HepG2 (cell line): ENCODE measurements around the gene NGRN. TPM values are rescaled to one million over a fixed set of nuclear protein-coding genes. Genes with fewer than 3 reads are reported as not detected.

Experiments
- ATAC-seq: fragments of 200-7000 bp; cut with Tn5 transposase; 3 replicates; pipeline ENCODE4 v1.9.1; 2020; ENCODE audit warnings: mild to moderate bottlenecking, moderate library complexity
- Bru-seq: library from RNA; stranded (reverse); fragments of 400-500 nt; gene quantifications from one replicate; lab custom pipeline; 2021; lab: Mats Ljungman, UMichigan
- BruChase-seq, 2 experiments: library from RNA; stranded (reverse); fragments of 400-500 nt; gene quantifications; one replicate each; lab custom pipeline; 2021; lab: Mats Ljungman, UMichigan
- BruUV-seq: library from RNA; stranded (reverse); fragments of 400-500 nt; replicated peaks from 2 replicates; lab custom pipeline; 2021; lab: Mats Ljungman, UMichigan
- CTCF ChIA-PET: fragments of 300-600 bp; formaldehyde crosslinking; extraction: SDS; loops from one replicate; lab custom pipeline; 2021; ENCODE audit warnings: low total read pairs, inconsistent platforms, low intra/inter-chr PET ratio; lab: Yijun Ruan, JAX
- POLR2A ChIA-PET: fragments of 350-600 bp; sonication (Branson Sonifier 250); formaldehyde crosslinking; loops from one replicate; lab custom pipeline; 2020; ENCODE audit warnings: antibody characterized with exemption, inconsistent platforms; lab: Yijun Ruan, JAX
- DNase-seq: peaks from one replicate; pipeline ENCODE4 v3.0.0-alpha.2; 2015; ENCODE audit warnings: low spot score
- FAIRE-seq: peaks from 3 replicates; lab custom pipeline; 2011; peaks lifted over from hg19 to GRCh38; lab: Jason Lieb, UNC
- H2AFZ ChIP-seq: one replicate; pipeline ENCODE4 v1.6.1; 2011; ENCODE audit warnings: low read length, inconsistent platforms
- H3K27ac ChIP-seq: fragments of 300-600 bp; 3 replicates; pipeline ENCODE4 v1.8.0; 2011; ENCODE audit warnings: mixed run types, mild to moderate bottlenecking, mixed read lengths, low read length, inconsistent platforms; ENCODE audit not compliant: insufficient read depth; ENCODE audit errors: extremely low read length
- H3K27me3 ChIP-seq, 2 experiments: fragments of 200-600 bp in 1 of 2; 2 replicates in 1 of 2; 3 replicates in 1 of 2; pipeline versions ENCODE4 v1.6.0 to v1.8.0; 2011; ENCODE audit warnings: low read length in 2 of 2, mild to moderate bottlenecking in 2 of 2, moderate library complexity in 2 of 2, inconsistent platforms in 1 of 2; ENCODE audit not compliant: insufficient read depth in 2 of 2, control insufficient read depth in 1 of 2
- H3K36me3 ChIP-seq, 2 experiments: fragments of 200-600 bp in 1 of 2; replicated peaks in 1 of 2; 2 replicates in 1 of 2; 3 replicates in 1 of 2; pipeline versions ENCODE4 v1.5.1 to v1.8.0; 2011; ENCODE audit warnings: low read length in 2 of 2, inconsistent platforms in 1 of 2; ENCODE audit not compliant: insufficient read depth in 2 of 2, control insufficient read depth in 1 of 2
- H3K4me1 ChIP-seq: 2 replicates; pipeline ENCODE4 v1.5.1; 2012; ENCODE audit warnings: low read length, inconsistent platforms; ENCODE audit not compliant: insufficient read depth
- H3K4me2 ChIP-seq: 2 replicates; pipeline ENCODE4 v1.6.0; 2011; ENCODE audit warnings: low read depth, low read length, inconsistent platforms
- H3K4me3 ChIP-seq, 3 experiments: fragments of 200-600 bp in 1 of 3; sonication (generic), shearing (Covaris generic) in 1 of 3; replicated peaks in 1 of 3; 2 replicates each; pipeline ENCODE4 v1.5.1; 2011 to 2016; ENCODE audit warnings: low read length in 3 of 3, inconsistent platforms in 2 of 3, low read depth in 2 of 3, mild to moderate bottlenecking in 2 of 3, control low read depth in 1 of 3, mixed read lengths in 1 of 3; ENCODE audit not compliant: insufficient read depth in 1 of 3
- H3K79me2 ChIP-seq: one replicate; pipeline ENCODE4 v1.6.1; 2011; ENCODE audit warnings: low read length, inconsistent platforms; ENCODE audit not compliant: insufficient read depth
- H3K9ac ChIP-seq: 2 replicates; pipeline ENCODE4 v1.6.0; 2011; ENCODE audit warnings: mild to moderate bottlenecking, low read depth, low read length, inconsistent platforms; ENCODE audit not compliant: insufficient read depth
- H3K9me3 ChIP-seq: 2 replicates; pipeline ENCODE4 v1.5.1; 2012; ENCODE audit warnings: mild to moderate bottlenecking, low read length
- H4K20me1 ChIP-seq: 2 replicates; pipeline ENCODE4 v1.6.0; 2011; ENCODE audit warnings: inconsistent platforms, mild to moderate bottlenecking, low read length, moderate library complexity; ENCODE audit not compliant: insufficient read depth
- IRX3 ChIP-seq: sonication (generic); formaldehyde crosslinking; IDR thresholded peaks from 2 replicates; pipeline ENCODE4 v1.8.1; 2023; ENCODE audit warnings: mild to moderate bottlenecking, low read depth, missing genetic modification reagents, borderline replicate concordance
- MLXIP ChIP-seq: sonication (generic); formaldehyde crosslinking; IDR thresholded peaks from 2 replicates; pipeline ENCODE4 v1.9.0; 2021; ENCODE audit warnings: missing genetic modification reagents, borderline replicate concordance
- SALL1 ChIP-seq: sonication (generic); formaldehyde crosslinking; IDR thresholded peaks from 2 replicates; pipeline ENCODE4 v1.8.0; 2022; ENCODE audit warnings: mild to moderate bottlenecking, missing genetic modification reagents
- ZBTB1 ChIP-seq: sonication (generic); formaldehyde crosslinking; IDR thresholded peaks from 2 replicates; pipeline ENCODE4 v1.4.0; 2020; ENCODE audit warnings: missing genetic modification reagents, borderline replicate concordance
- ZNF441 ChIP-seq: sonication (generic); formaldehyde crosslinking; IDR thresholded peaks from 2 replicates; pipeline ENCODE4 v1.7.0; 2021; ENCODE audit warnings: missing genetic modification reagents, borderline replicate concordance
- ZNF510 ChIP-seq: sonication (generic); formaldehyde crosslinking; IDR thresholded peaks from 2 replicates; pipeline ENCODE4 v1.4.0; 2020; ENCODE audit warnings: low read depth, mild to moderate bottlenecking, missing genetic modification reagents
- ZNF616 ChIP-seq: sonication (generic); formaldehyde crosslinking; IDR thresholded peaks from 2 replicates; pipeline ENCODE4 v1.5.0; 2020; ENCODE audit warnings: low read depth, mild to moderate bottlenecking, missing genetic modification reagents
- WGBS: methylation state at CpG from one replicate; pipeline ENCODE4 v1.1.6; 2017; ENCODE audit warnings: low lambda C conversion rate; 5-methylcytosine and 5-hydroxymethylcytosine counted together
- in situ Hi-C: cut with HindIII; loops from 2 replicates; pipeline ENCODE4 v1.10.0; 2017; ENCODE audit warnings: low pct_unique_long_range_greater_than_20kb; ENCODE audit not compliant: extremely low pct_ligation_motif_present
- intact Hi-C: fragments of 100-400 bp; cut with micrococcal nuclease; formaldehyde crosslinking; loops from one replicate; pipeline ENCODE4 v1.10.0; 2022; ENCODE audit not compliant: unreplicated experiment
- long read RNA-seq, 2 experiments: library from RNA in 1 of 2; library from polyadenylated mRNA in 1 of 2; stranded (forward) in 1 of 2; unstranded in 1 of 2; transcript quantifications; one replicate each; pipeline ENCODE4 v2.0.0, GENCODE V29; 2019 to 2022
- polyA minus RNA-seq, 3 experiments: library from RNA; depleted of rRNA, polyadenylated mRNA; stranded (reverse); fragments of >200 nt; gene quantifications; 2 replicates each; pipeline ENCODE4 v1.2.3, GENCODE V29; 2011; ENCODE audit warnings: low replicate concordance in 1 of 3
- polyA plus RNA-seq, 8 experiments: library from polyadenylated mRNA; depleted of rRNA in 3 of 8; stranded (reverse) in 7 of 8; unstranded in 1 of 8; fragments of >200 nt; fragmentation: Illumina TruSeq in 4 of 8; extraction: Trizol in 4 of 8; gene quantifications; 2 replicates each; pipeline versions ENCODE4 v1.2.1 to v1.2.3, GENCODE V29; 2011 to 2016; ENCODE audit warnings: low read depth in 4 of 8, missing spikeins in 1 of 8, mixed read lengths in 1 of 8; ENCODE audit not compliant: insufficient read depth in 1 of 8
- total RNA-seq, 5 experiments: library from RNA; depleted of rRNA; stranded (reverse); fragments of >200 nt; fragmentation: Illumina TruSeq; extraction: Trizol; gene quantifications; 2 replicates each; pipeline ENCODE4 v1.2.3, GENCODE V29; 2016; ENCODE audit warnings: low read depth in 1 of 5
- TF ChIP-seq, protein P1 (sequence below): sonication (generic); formaldehyde crosslinking; IDR thresholded peaks from 2 replicates; pipeline ENCODE4 v1.8.0; 2022; ENCODE audit warnings: missing genetic modification reagents, low read depth, mild to moderate bottlenecking, borderline replicate concordance
- TF ChIP-seq, protein P2 (sequence below): IDR thresholded peaks from 2 replicates; pipeline ENCODE4 v1.6.1; 2012; ENCODE audit warnings: low read depth, low read length, improper control_type of control experiment

NGRN gene
- 63.7 and 77.7 TPM in 2 replicates for total RNA-seq (2016; rRNA removed; fragmentation: Illumina TruSeq; extraction: Trizol)
- total RNA-seq (2016; cell fraction: cytosol; rRNA removed; fragmentation: Illumina TruSeq; extraction: Trizol; ENCODE audit: low read depth): 11.5 and 13.8 TPM in 2 replicates
- 60.1 and 83.0 TPM in 2 replicates for total RNA-seq (2016; cell fraction: insoluble cytoplasmic fraction; rRNA removed; fragmentation: Illumina TruSeq; extraction: Trizol)
- 39.4 and 40.9 TPM in 2 replicates for total RNA-seq (2016; cell fraction: membrane; rRNA removed; fragmentation: Illumina TruSeq; extraction: Trizol)
- total RNA-seq (2016; cell fraction: nucleus; rRNA removed; fragmentation: Illumina TruSeq; extraction: Trizol): 26.7 and 28.3 TPM in 2 replicates
- polyA plus RNA-seq (2011; rRNA removed): 39.8 and 44.2 TPM in 2 replicates
- 31.8 and 47.0 TPM in 2 replicates for polyA plus RNA-seq (2011; cell fraction: cytosol; rRNA removed)
- polyA plus RNA-seq (2011; cell fraction: nucleus; rRNA removed): 12.2 and 16.6 TPM in 2 replicates
- 42.4 and 48.2 TPM in 2 replicates for polyA plus RNA-seq (2012)
- 13.2 and 14.3 TPM in 2 replicates for polyA plus RNA-seq (2016; cell fraction: cytosol; fragmentation: Illumina TruSeq; extraction: Trizol; ENCODE audit: low read depth)
- 79.7 and 93.5 TPM in 2 replicates for polyA plus RNA-seq (2016; cell fraction: insoluble cytoplasmic fraction; fragmentation: Illumina TruSeq; extraction: Trizol; ENCODE audit: low read depth)
- polyA plus RNA-seq (2016; cell fraction: membrane; fragmentation: Illumina TruSeq; extraction: Trizol; ENCODE audit: low read depth): 29.5 and 31.6 TPM in 2 replicates
- 39.0 and 42.2 TPM in 2 replicates for polyA plus RNA-seq (2016; cell fraction: nucleus; fragmentation: Illumina TruSeq; extraction: Trizol; ENCODE audit: insufficient read depth, low read depth)
- polyA minus RNA-seq (2011; rRNA and poly(A)+ RNA removed; ENCODE audit: low replicate concordance): 32.4 and 58.8 TPM in 2 replicates
- polyA minus RNA-seq (2011; cell fraction: cytosol; rRNA and poly(A)+ RNA removed): 15.7 and 19.1 TPM in 2 replicates
- 11.7 and 13.3 TPM in 2 replicates for polyA minus RNA-seq (2011; cell fraction: nucleus; rRNA and poly(A)+ RNA removed)
- Bru-seq, nascent RNA: percentile 69 among the genes with signal in this experiment
- BruChase-seq, experiment 1, labeled RNA remaining after a 6-hour chase: percentile 86 among the genes with signal in this experiment
- BruChase-seq, experiment 2, labeled RNA remaining after a 2-hour chase: percentile 75 among the genes with signal in this experiment
- long read RNA-seq, experiment 1, full-length matches to known transcripts: 158 of 158 reads
- long read RNA-seq, experiment 1, partial matches to known transcripts: 0 of 158 reads
- long read RNA-seq, experiment 1, other reads (novel, unspliced or antisense): 0 of 158 reads
- long read RNA-seq, experiment 2, full-length matches to known transcripts: 184 of 184 reads
- long read RNA-seq, experiment 2, partial matches to known transcripts: 0 of 184 reads
- long read RNA-seq, experiment 2, other reads (novel, unspliced or antisense): 0 of 184 reads

DNA sequence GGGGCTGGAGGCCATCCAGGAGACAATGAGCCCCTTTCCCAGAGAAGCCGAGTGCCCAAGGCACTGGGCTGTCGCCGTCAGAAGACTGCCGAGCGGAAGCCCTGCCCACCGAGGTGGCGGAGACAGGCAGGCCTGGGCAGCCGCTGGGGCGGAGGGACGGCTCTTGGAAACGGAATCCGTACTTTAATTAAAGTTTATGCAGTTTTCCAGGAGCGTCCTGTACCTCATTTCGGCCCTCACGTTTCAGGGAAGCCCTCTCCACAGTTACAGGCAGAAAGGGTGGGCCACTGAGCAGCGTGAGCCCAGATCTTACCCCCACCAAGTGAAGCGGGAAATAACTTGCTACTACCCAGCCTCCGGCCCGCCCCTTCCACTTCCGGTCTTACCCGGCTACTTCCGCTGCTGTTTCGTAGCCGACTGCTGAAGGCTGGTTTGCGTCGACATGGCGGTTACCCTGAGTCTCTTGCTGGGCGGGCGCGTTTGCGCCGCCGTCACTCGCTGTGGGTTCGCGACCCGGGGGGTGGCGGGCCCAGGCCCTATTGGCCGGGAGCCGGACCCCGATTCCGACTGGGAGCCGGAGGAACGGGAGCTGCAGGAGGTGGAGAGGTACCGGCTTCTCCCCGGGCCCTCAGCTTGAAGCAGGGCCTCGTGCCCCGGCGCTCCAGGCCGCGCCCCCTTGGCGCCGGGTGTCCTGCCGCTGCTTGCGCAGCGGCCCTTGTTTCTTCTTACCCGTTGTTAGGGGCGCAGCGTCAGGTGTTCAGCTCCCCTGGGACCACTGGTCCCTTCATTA lies at the start of gene NGRN:
Gene NGRN (plus strand): TSS at position 402 of the 790 bp plus-strand sequence. CDS start 41 bp downstream, at position 443.
- peak; percentile 93 for ATAC-seq
- intact Hi-C loops: loop anchor here (2.0 to 5.0 kb wide), 2 partner anchors 17 to 33 kb away; partner anchors contain the start of genes CIB1, GDPGP1 and TTLL13
- peaks cover 3 to 14% of the 10 kb centered on the region in 2 experiments; a peak in 4 of 5 replicates for H3K36me3 ChIP-seq
- TF ChIP-seq SALL1 (CRISPR knock-in tag) (peak; percentile 86), ZBTB1 (CRISPR knock-in tag) (no peak), MLXIP (CRISPR knock-in tag) (no peak), ZNF616 (CRISPR knock-in tag) (0 out of 2 replicates have a peak, but pooled peaks have one; percentile 39), IRX3 (CRISPR knock-in tag) (no peak; the same call in 1 of the 2 replicates), ZNF441 (CRISPR knock-in tag) (no peak), ZNF510 (CRISPR knock-in tag) (peak; percentile 84)
- TF ChIP-seq, protein P1, sequence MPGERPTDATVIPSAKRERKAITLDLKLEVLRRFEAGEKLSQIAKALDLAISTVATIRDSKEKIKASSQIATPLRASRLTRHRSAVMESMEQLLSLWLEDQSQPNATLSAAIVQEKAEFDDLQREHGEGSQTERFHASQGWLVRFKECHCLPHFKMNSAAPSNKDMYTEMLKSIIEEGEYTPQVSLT: no peak
- TF ChIP-seq, protein P2, sequence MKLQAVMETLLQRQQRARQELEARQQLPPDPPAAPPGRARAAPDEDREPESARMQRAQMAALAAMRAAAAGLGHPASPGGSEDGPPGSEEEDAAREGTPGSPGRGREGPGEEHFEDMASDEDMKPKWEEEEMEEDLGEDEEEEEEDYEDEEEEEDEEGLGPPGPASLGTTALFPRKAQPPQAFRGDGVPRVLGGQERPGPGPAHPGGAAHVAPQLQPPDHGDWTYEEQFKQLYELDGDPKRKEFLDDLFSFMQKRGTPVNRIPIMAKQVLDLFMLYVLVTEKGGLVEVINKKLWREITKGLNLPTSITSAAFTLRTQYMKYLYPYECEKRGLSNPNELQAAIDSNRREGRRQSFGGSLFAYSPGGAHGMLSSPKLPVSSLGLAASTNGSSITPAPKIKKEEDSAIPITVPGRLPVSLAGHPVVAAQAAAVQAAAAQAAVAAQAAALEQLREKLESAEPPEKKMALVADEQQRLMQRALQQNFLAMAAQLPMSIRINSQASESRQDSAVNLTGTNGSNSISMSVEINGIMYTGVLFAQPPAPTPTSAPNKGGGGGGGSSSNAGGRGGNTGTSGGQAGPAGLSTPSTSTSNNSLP: no peak

More for the DNA sequence above, at the start of gene NGRN:
- Histone ChIP-seq H3K4me2 (peak within 1 kb of the TSS; percentile 87), H3K27me3 (no peaks in the 10 kb centered on the region; a peak in 1 of 5 replicates), H3K9ac (peak within 1 kb of the TSS; percentile 88), H3K79me2 (peaks cover 42% of the 10 kb centered on the region), H3K4me1 (peaks cover 62% of the 10 kb centered on the region), H4K20me1 (peaks cover 6% of the 10 kb centered on the region), H3K27ac (peak within 1 kb of the TSS; percentile 83), H3K4me3 (peak within 1 kb of the TSS; percentile 71 to 78 (median 72)), H2AFZ (no peak within 1 kb of the TSS), H3K9me3 (no peaks in the 10 kb centered on the region)
- in situ Hi-C loops: no loop called here
- TSS peak; percentile 99 for BruUV-seq
- CTCF ChIA-PET: no interaction called here
- WGBS: under 1% methylated on average over 27 of the region's 59 CpGs
- POLR2A ChIA-PET: interaction anchor here (0.8 to 1.2 kb wide), 8 partner anchors 9 to 163 kb away, joined by 3 to 11 read pairs (median 4); partner anchors contain the start of genes CIB1, GDPGP1, IDH2 and TTLL13
- DNase-seq (peak; percentile 83), FAIRE-seq (peak; percentile 76)
